ENCODE results near the gene C1QTNF9. TPM values are rescaled to one million over a fixed set of nuclear protein-coding genes. Genes with fewer than 3 reads are reported as not detected.
"Not testable (repeated sequence)": the region's sequence is repeated elsewhere in the genome, so short reads cannot be mapped to it uniquely, and the experiment has no call there.

The C1QTNF9 gene
- total RNA-seq, 1 donor from 2014 or later: not detected

GRCh38 chr13:24307211-24308067 lies 1.9 kb upstream of the C1QTNF9 start:
- no peak overlapping the region for H3K27ac Mint-ChIP-seq (ENCODE audit: unreplicated experiment)
- H3K9me3 Mint-ChIP-seq (ENCODE audit: unreplicated experiment): peaks cover 3% of the 10 kb centered on the region
- no peaks in the 10 kb centered on the region for H3K36me3 Mint-ChIP-seq (ENCODE audit: unreplicated experiment)
- no peak overlapping the region for H3K4me3 Mint-ChIP-seq (ENCODE audit: unreplicated experiment)
- H3K4me1 Mint-ChIP-seq (ENCODE audit: low read depth, unreplicated experiment): peaks cover 1% of the 10 kb centered on the region
- TF ChIP-seq CTCF (IDR thresholded peaks at IDR 0.05; ENCODE audit: partially characterized antibody, unreplicated experiment): no peak
- peaks cover 2% of the 10 kb centered on the region for H3K27me3 Mint-ChIP-seq (ENCODE audit: unreplicated experiment)
- DNase-seq: no peak

GRCh38 chr13:24308068-24308445 lies 1.3 kb upstream of the C1QTNF9 start:
- Mint-ChIP-seq H3K27ac (ENCODE audit: unreplicated experiment) (no peak overlapping the region), H3K27me3 (ENCODE audit: unreplicated experiment) (peaks cover 2% of the 10 kb centered on the region), H3K4me1 (ENCODE audit: low read depth, unreplicated experiment) (peaks cover 1% of the 10 kb centered on the region), H3K36me3 (ENCODE audit: unreplicated experiment) (no peaks in the 10 kb centered on the region), H3K9me3 (ENCODE audit: unreplicated experiment) (peaks cover 3% of the 10 kb centered on the region), H3K4me3 (ENCODE audit: unreplicated experiment) (no peak overlapping the region)
- no peak for DNase-seq
- no peak for TF ChIP-seq CTCF (IDR thresholded peaks at IDR 0.05; ENCODE audit: partially characterized antibody, unreplicated experiment)

- no peak overlapping the region for H3K27ac Mint-ChIP-seq (ENCODE audit: unreplicated experiment)
- DNase-seq: no peak
- H3K4me1 Mint-ChIP-seq (ENCODE audit: low read depth, unreplicated experiment): peaks cover 1% of the 10 kb centered on the region
- H3K36me3 Mint-ChIP-seq (ENCODE audit: unreplicated experiment): no peaks in the 10 kb centered on the region
- no peak for TF ChIP-seq CTCF (IDR thresholded peaks at IDR 0.05; ENCODE audit: partially characterized antibody, unreplicated experiment)
- peaks cover 3% of the 10 kb centered on the region for H3K9me3 Mint-ChIP-seq (ENCODE audit: unreplicated experiment)
- H3K27me3 Mint-ChIP-seq (ENCODE audit: unreplicated experiment): peaks cover 2% of the 10 kb centered on the region
- no peak overlapping the region for H3K4me3 Mint-ChIP-seq (ENCODE audit: unreplicated experiment)
These were observed 826 bp upstream of the C1QTNF9 start for GRCh38 chr13:24308488-24309020.

GRCh38 chr13:24313439-24313838 lies 4.1 kb downstream of the C1QTNF9 start:
- no peak for DNase-seq
- no peak overlapping the region for H3K27ac Mint-ChIP-seq (ENCODE audit: unreplicated experiment)
- H3K36me3 Mint-ChIP-seq (ENCODE audit: unreplicated experiment): no peaks in the 10 kb centered on the region
- no peak for TF ChIP-seq CTCF (IDR thresholded peaks at IDR 0.05; ENCODE audit: partially characterized antibody, unreplicated experiment)
- H3K4me3 Mint-ChIP-seq (ENCODE audit: unreplicated experiment): no peak overlapping the region
- H3K27me3 Mint-ChIP-seq (ENCODE audit: unreplicated experiment): peaks cover 2% of the 10 kb centered on the region
- H3K4me1 Mint-ChIP-seq (ENCODE audit: low read depth, unreplicated experiment): peaks cover 1% of the 10 kb centered on the region
- peaks cover 3% of the 10 kb centered on the region for H3K9me3 Mint-ChIP-seq (ENCODE audit: unreplicated experiment)

- H3K4me3 Mint-ChIP-seq (ENCODE audit: unreplicated experiment); H3K36me3 Mint-ChIP-seq (ENCODE audit: unreplicated experiment); H3K4me1 Mint-ChIP-seq (ENCODE audit: low read depth, unreplicated experiment); H3K9me3 Mint-ChIP-seq (ENCODE audit: unreplicated experiment); H3K27me3 Mint-ChIP-seq (ENCODE audit: unreplicated experiment); DNase-seq; H3K27ac Mint-ChIP-seq (ENCODE audit: unreplicated experiment): not testable (repeated sequence)
These were observed 8.5 kb downstream of the C1QTNF9 start for GRCh38 chr13:24317835-24318234.

- not testable (repeated sequence) for H3K9me3 Mint-ChIP-seq (ENCODE audit: unreplicated experiment); H3K27me3 Mint-ChIP-seq (ENCODE audit: unreplicated experiment); H3K4me3 Mint-ChIP-seq (ENCODE audit: unreplicated experiment); H3K27ac Mint-ChIP-seq (ENCODE audit: unreplicated experiment); H3K4me1 Mint-ChIP-seq (ENCODE audit: low read depth, unreplicated experiment); DNase-seq; H3K36me3 Mint-ChIP-seq (ENCODE audit: unreplicated experiment)
These were observed 9.5 kb downstream of the C1QTNF9 start for GRCh38 chr13:24318878-24319277.

- not testable (repeated sequence) for H3K4me3 Mint-ChIP-seq (ENCODE audit: unreplicated experiment); DNase-seq; H3K27me3 Mint-ChIP-seq (ENCODE audit: unreplicated experiment); H3K9me3 Mint-ChIP-seq (ENCODE audit: unreplicated experiment); H3K36me3 Mint-ChIP-seq (ENCODE audit: unreplicated experiment); H3K27ac Mint-ChIP-seq (ENCODE audit: unreplicated experiment); H3K4me1 Mint-ChIP-seq (ENCODE audit: low read depth, unreplicated experiment)
These were observed 10.3 kb downstream of the C1QTNF9 start for GRCh38 chr13:24319641-24320040.

GRCh38 chr13:24321416-24321815 lies 12.0 kb downstream of the C1QTNF9 start:
- not testable (repeated sequence) for DNase-seq; H3K27me3 Mint-ChIP-seq (ENCODE audit: unreplicated experiment); H3K36me3 Mint-ChIP-seq (ENCODE audit: unreplicated experiment); H3K27ac Mint-ChIP-seq (ENCODE audit: unreplicated experiment); H3K4me1 Mint-ChIP-seq (ENCODE audit: low read depth, unreplicated experiment); H3K4me3 Mint-ChIP-seq (ENCODE audit: unreplicated experiment); H3K9me3 Mint-ChIP-seq (ENCODE audit: unreplicated experiment)
